GM10248 (cell line): ENCODE data around the gene CBX4.

Experiments
- CTCF ChIA-PET: fragments of 300-600 bp; sonication (Branson Sonifier 250); formaldehyde crosslinking; extraction: SDS; loops from one replicate; lab custom pipeline; 2021; ENCODE audit warnings: antibody characterized with exemption; lab: Yijun Ruan, JAX
- POLR2A ChIA-PET: fragments of 350-650 bp; sonication (Branson Sonifier 250); formaldehyde crosslinking; extraction: SDS; loops from one replicate; lab custom pipeline; 2020; ENCODE audit warnings: antibody characterized with exemption; lab: Yijun Ruan, JAX
- DNase-seq: peaks from one replicate; pipeline ENCODE4 v3.0.0; 2012; ENCODE audit errors: extremely low spot score
- CTCF ChIP-seq: IDR thresholded peaks from 2 replicates; pipeline ENCODE4 v1.5.1; 2012; ENCODE audit warnings: mild to moderate bottlenecking, low read depth; ENCODE audit errors: extremely low read depth, missing control alignments, control extremely low read depth

Gene CBX4

GRCh38 chr17:79797492-79798298, 41.5 kb downstream of the CBX4 start:
- DNase-seq: no peak
- TF ChIP-seq CTCF: no peak
- CTCF ChIA-PET: interaction anchor here (0.7 to 1.7 kb wide), 10 partner anchors 13 to 57 kb away, joined by 3 to 7 read pairs (median 4); partner anchors contain the start of gene CBX4
- POLR2A ChIA-PET: interaction anchor here (0.6 to 1.4 kb wide), 3 partner anchors 39 to 309 kb away, joined by 3 to 10 read pairs (median 4); partner anchors contain the start of gene CBX4

DNA sequence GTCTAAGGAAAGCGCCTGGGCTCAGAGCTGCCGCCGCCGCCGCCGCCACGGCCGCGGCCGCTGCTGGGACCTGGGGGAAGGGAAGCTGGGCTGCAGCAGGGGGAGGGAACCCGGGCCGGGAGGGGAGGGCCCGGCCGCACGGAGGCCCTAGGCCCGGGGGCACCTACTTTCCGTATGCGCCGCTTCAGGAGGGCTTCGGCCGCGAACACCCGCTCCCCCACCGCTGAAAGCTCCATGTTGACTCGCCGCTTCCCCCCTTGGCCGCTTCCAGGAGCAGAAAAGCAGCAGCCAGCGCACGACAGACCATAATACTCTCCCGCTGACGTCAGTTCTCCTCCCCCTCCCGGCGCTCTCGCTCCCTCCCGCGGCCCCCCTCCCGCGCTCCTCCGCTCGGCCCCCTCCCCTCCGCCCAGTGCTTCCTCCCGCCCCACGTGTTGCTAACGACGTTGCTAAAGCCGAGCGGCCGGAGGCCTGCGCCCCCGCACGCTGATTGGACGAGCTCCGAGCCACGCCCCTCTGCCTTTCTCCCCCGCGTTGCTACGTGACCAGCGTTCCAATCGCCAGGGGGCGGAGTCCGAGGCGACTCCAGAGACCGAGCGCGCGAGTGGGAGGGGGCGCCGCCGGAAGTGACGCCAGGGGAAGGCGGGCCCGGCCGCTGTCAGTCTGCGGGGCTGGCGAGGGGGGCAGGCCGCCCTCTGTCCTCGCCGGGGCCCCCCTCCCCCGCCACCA, 42.3 kb downstream of the CBX4 start, which contains the start of gene CBX8:
TSS of gene CBX8 (minus strand) at position 315 of the 729 bp plus-strand sequence. CDS start at position 236, 79 bp downstream.
- ChIA-PET POLR2A (interaction anchor here (0.6 to 1.4 kb wide), 4 partner anchors 31 to 310 kb away, joined by 3 to 10 read pairs (median 4); partner anchors contain the start of gene CBX4), CTCF (interaction anchor here (0.6 to 1.7 kb wide), 12 partner anchors 10 to 56 kb away, joined by 3 to 7 read pairs (median 4); partner anchors contain the start of gene CBX4)
- peak; percentile 18 for TF ChIP-seq CTCF
- DNase-seq: peak; percentile 100

- CTCF ChIA-PET: interaction anchor here (0.6 to 1.7 kb wide), 12 partner anchors 9 to 56 kb away, joined by 3 to 7 read pairs (median 4); partner anchors contain the start of gene CBX4
- no peak for TF ChIP-seq CTCF
- DNase-seq: no peak
- POLR2A ChIA-PET: interaction anchor here (0.6 to 1.4 kb wide), 3 partner anchors 32 to 43 kb away, joined by 3 to 10 read pairs (median 4); partner anchors contain the start of gene CBX4
These were observed 42.8 kb downstream of the CBX4 start for GRCh38 chr17:79796444-79796762.

DNA sequence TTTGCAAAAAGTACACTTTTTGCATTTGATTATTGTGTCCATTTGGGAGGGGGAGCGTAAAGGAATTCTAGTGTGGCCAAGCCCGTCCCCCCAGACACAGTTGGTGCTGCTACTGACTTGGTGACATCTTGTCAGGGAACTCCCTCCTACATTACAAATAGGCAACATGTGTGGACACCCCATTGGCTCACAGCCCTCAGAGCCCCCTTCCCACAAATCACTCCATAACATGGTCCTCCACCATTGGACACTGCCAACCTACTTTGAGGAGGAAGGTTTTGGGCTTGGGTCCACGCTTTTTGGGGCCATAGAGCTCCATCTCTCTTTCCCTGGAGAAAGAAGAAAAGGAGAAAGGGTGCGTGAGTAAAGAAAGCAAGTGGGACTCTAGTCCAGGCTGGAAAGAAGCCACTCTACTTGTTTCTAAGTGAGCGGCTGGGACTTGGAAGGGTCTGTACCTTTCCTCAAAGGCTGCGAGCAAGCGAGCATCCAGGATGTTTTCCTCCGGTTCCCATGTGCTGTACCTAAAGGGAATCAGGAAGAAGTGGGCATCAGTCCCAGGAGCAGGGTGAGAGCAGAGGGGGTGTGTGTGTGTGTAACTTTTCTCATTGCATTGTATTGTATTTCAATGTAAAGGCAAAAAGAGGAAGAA, 43.3 kb downstream of the CBX4 start:
- CTCF ChIA-PET: interaction anchor here (1.2 to 1.7 kb wide), 4 partner anchors 12 to 40 kb away, joined by 3 to 7 read pairs (median 4); no protein-coding TSS in a partner anchor
- POLR2A ChIA-PET: interaction anchor here (0.6 to 1.4 kb wide), 2 partner anchors 32 to 43 kb away, joined by 3 to 10 read pairs; partner anchors contain the start of gene CBX4
- TF ChIP-seq CTCF: no peak
- no peak for DNase-seq

DNA sequence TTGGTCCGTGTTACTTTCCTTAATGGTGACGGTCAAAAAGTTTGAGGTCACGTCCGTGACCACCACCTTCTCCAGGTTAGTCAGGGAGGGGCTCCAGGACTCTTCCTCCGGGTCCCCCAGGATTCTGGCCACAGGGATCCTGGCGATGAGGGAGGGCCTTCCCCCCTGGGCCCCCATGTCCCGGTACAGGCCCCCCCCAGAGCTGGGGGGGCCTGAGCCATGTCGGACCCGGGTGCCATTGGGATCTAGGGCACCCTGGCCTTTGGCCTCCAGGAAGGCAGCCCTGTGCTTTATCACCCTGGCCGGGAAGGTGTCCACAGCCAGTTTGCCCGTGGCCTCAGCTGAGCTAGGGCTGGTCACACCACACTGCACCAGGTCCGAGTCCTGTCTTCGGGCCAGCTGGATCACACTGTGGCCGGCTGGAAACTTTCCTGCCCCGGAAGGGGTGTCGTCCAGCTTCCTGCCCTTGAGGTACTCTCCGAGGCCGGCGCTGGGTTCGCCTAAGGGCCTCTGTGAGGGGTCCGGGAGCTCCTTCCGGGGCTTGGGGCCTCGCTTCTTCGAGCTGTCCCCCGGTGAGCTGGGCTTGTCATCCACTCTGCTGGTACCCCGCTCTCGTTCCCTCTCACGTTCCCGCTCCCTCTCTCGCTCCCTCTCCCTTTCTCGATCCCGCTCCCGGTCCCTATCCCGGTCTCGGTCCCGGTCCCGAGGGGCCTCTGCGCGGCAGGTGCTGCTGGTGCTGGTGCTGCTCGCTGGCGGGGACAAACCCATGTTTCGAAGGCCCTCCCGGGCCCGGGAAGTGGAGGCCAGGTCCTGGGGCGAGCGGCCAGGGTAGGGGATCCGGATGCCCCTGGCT, 44.4 kb downstream of the CBX4 start:
- POLR2A ChIA-PET: no interaction called here
- TF ChIP-seq CTCF: no peak
- DNase-seq: no peak
- CTCF ChIA-PET: interaction anchor here (1.0 to 1.7 kb wide), 3 partner anchors 16 to 40 kb away, joined by 3 to 5 read pairs (median 5); no protein-coding TSS in a partner anchor
